Bronchial epithelial cell (primary cell): ENCODE measurements around the gene CDH12. TPM values are rescaled to one million over a fixed set of nuclear protein-coding genes. Genes with fewer than 3 reads are reported as not detected.

Experiments used
- DNase-seq: peaks from one replicate; pipeline ENCODE4 v3.0.0-alpha.2; 2010; ENCODE audit warnings: low read depth
- FAIRE-seq: peaks from 2 replicates; lab custom pipeline; 2011; peaks lifted over from hg19 to GRCh38; lab: Jason Lieb, UNC
- H3K27me3 ChIP-seq: 2 replicates; pipeline ENCODE4 v1.5.1; 2011; ENCODE audit warnings: low read length; ENCODE audit not compliant: control insufficient read depth, insufficient read depth
- H3K36me3 ChIP-seq: 2 replicates; pipeline ENCODE4 v1.5.1; 2011; ENCODE audit warnings: low read length; ENCODE audit not compliant: control insufficient read depth, insufficient read depth
- H3K4me3 ChIP-seq: 2 replicates; pipeline ENCODE4 v1.5.1; 2011; ENCODE audit warnings: mild to moderate bottlenecking, low read depth, low read length, control low read depth
- CTCF ChIP-seq: IDR thresholded peaks from 2 replicates; pipeline ENCODE4 v1.5.1; 2011; ENCODE audit warnings: mild to moderate bottlenecking, moderate library complexity, low read length, control low read depth, inconsistent platforms; ENCODE audit not compliant: insufficient read depth, severe bottlenecking
- total RNA-seq: library from RNA; depleted of rRNA; stranded (reverse); fragments of >200 nt; gene quantifications from 2 replicates; pipeline ENCODE4 v1.2.1, GENCODE V29; 2014

The CDH12 gene
- total RNA-seq, 1 donor from 2014 or later: not detected

GRCh38 chr5:22473886-22474285 is 379.3 kb downstream of the CDH12 start:
- no peaks in the 10 kb centered on the region for H3K27me3 ChIP-seq
- H3K36me3 ChIP-seq: no peaks in the 10 kb centered on the region
- peak; percentile 14 for DNase-seq
- no peak for FAIRE-seq
- no peak for TF ChIP-seq CTCF
- H3K4me3 ChIP-seq: no peak overlapping the region

- no peaks in the 10 kb centered on the region for H3K36me3 ChIP-seq
- no peaks in the 10 kb centered on the region for H3K27me3 ChIP-seq
- no peak for TF ChIP-seq CTCF
- H3K4me3 ChIP-seq: no peak overlapping the region
- DNase-seq (peak; percentile 1), FAIRE-seq (no peak)
Measured at GRCh38 chr5:22471154-22471553, 382.0 kb downstream of the CDH12 start.

- no peak for TF ChIP-seq CTCF
- no peaks in the 10 kb centered on the region for H3K27me3 ChIP-seq
- no peak overlapping the region for H3K4me3 ChIP-seq
- no peak for DNase-seq
- FAIRE-seq: no peak
- H3K36me3 ChIP-seq: no peaks in the 10 kb centered on the region
Measured at GRCh38 chr5:22470408-22470807, 382.7 kb downstream of the CDH12 start.

- no peak for FAIRE-seq
- H3K27me3 ChIP-seq: no peaks in the 10 kb centered on the region
- no peaks in the 10 kb centered on the region for H3K36me3 ChIP-seq
- DNase-seq: no peak
- TF ChIP-seq CTCF: no peak
- H3K4me3 ChIP-seq: no peak overlapping the region
Measured at GRCh38 chr5:22465616-22466015, 387.5 kb downstream of the CDH12 start.

GRCh38 chr5:22465177-22465576 is 388.0 kb downstream of the CDH12 start:
- Histone ChIP-seq H3K4me3 (no peak overlapping the region), H3K36me3 (no peaks in the 10 kb centered on the region), H3K27me3 (no peaks in the 10 kb centered on the region)
- peak; percentile 28 for DNase-seq
- no peak for TF ChIP-seq CTCF
- no peak for FAIRE-seq

- H3K36me3 ChIP-seq: no peaks in the 10 kb centered on the region
- TF ChIP-seq CTCF: no peak
- DNase-seq: no peak
- H3K27me3 ChIP-seq: no peaks in the 10 kb centered on the region
- FAIRE-seq: no peak
- H3K4me3 ChIP-seq: no peak overlapping the region
Measured at GRCh38 chr5:22460189-22460588, 393.0 kb downstream of the CDH12 start.
